NCI-H128 (cell line): ENCODE results near the gene SSBP3.
"Not testable (repeated sequence)": the region's sequence is repeated elsewhere in the genome, so short reads cannot be mapped to it uniquely, and the experiment has no call there.

ENCODE experiments used
- DNase-seq: peaks from one replicate; lab custom pipeline; 2025; ENCODE audit not compliant: unreplicated experiment; lab: John Stamatoyannopoulos, UW

Gene SSBP3

GRCh38 chr1:54406339-54407153 is at the start of gene SSBP3:
Gene SSBP3, minus strand, starts transcription at chr1:54406394.
- DNase-seq: peak; percentile 94

- no peak for DNase-seq
Observed at GRCh38 chr1:54453509-54453908, 47.3 kb upstream of the SSBP3 start.

GRCh38 chr1:54453022-54453421 is 46.8 kb upstream of the SSBP3 start:
- no peak for DNase-seq

- not testable (repeated sequence) for DNase-seq
Observed at GRCh38 chr1:54449431-54449830, 43.2 kb upstream of the SSBP3 start.

GRCh38 chr1:54448801-54449200 is 42.6 kb upstream of the SSBP3 start:
- not testable (repeated sequence) for DNase-seq

GRCh38 chr1:54447081-54447480 is 40.9 kb upstream of the SSBP3 start:
- DNase-seq: not testable (repeated sequence)

GRCh38 chr1:54442185-54442584 is 36.0 kb upstream of the SSBP3 start:
- DNase-seq: no peak

GRCh38 chr1:54439550-54440223 is 33.5 kb upstream of the SSBP3 start:
- DNase-seq: no peak

- DNase-seq: no peak
Observed at GRCh38 chr1:54437783-54438182, 31.6 kb upstream of the SSBP3 start.

- no peak for DNase-seq
Observed at GRCh38 chr1:54436826-54437225, 30.6 kb upstream of the SSBP3 start.

- DNase-seq: no peak
Observed at GRCh38 chr1:54429838-54430237, 23.6 kb upstream of the SSBP3 start.

GRCh38 chr1:54428837-54429518 is 22.8 kb upstream of the SSBP3 start:
- no peak for DNase-seq

GRCh38 chr1:54425152-54425584 is 19.0 kb upstream of the SSBP3 start:
- DNase-seq: no peak

- DNase-seq: no peak
Observed at GRCh38 chr1:54424398-54424797, 18.2 kb upstream of the SSBP3 start.

GRCh38 chr1:54421101-54421504 is 14.9 kb upstream of the SSBP3 start:
- DNase-seq: no peak

- DNase-seq: not testable (repeated sequence)
Observed at GRCh38 chr1:54418598-54418997, 12.4 kb upstream of the SSBP3 start.

GRCh38 chr1:54417123-54417522 is 10.9 kb upstream of the SSBP3 start:
- no peak for DNase-seq

- no peak for DNase-seq
Observed at GRCh38 chr1:54416435-54416834, 10.2 kb upstream of the SSBP3 start.

GRCh38 chr1:54415991-54416390 is 9.8 kb upstream of the SSBP3 start:
- DNase-seq: no peak

GRCh38 chr1:54415533-54415932 is 9.3 kb upstream of the SSBP3 start:
- DNase-seq: no peak

GRCh38 chr1:54413732-54414131 is 7.5 kb upstream of the SSBP3 start:
- DNase-seq: no peak

- DNase-seq: no peak
Observed at GRCh38 chr1:54413295-54413694, 7.1 kb upstream of the SSBP3 start.
